ENCODE data around the gene CHEK1.

- TF ChIP-seq EZH2 (IDR thresholded peaks at IDR 0.05; ENCODE audit: low read length) = no peak
- TF ChIP-seq CTCF (optimal IDR thresholded peaks at IDR 0.05 in 1 of 3, IDR thresholded peaks at IDR 0.05 in 1 of 3, conservative IDR thresholded peaks at IDR 0.05 in 1 of 3; ENCODE audit: extremely low read depth in 1 of 3, insufficient read depth in 2 of 3, low read length in 3 of 3) = no peak
These were observed 1.9 kb upstream of the CHEK1 start for GRCh38 chr11:125623064-125623463.

Data from keratinocyte (primary cell).